Spleen (tissue), 7 donors: Measurements from ENCODE around the gene APOA5.

Source experiments
- CTCF ChIP-seq, 11 experiments: fragments of 200-600 bp in 7 of 11; fragments of 450-650 bp in 4 of 11; sonication (generic) in 4 of 11; IDR thresholded peaks in 8 of 11; conservative IDR thresholded peaks in 3 of 11; 1 replicate in 7 of 11; 2 replicates in 4 of 11; pipeline versions ENCODE4 v1.4.0 to v1.8.0; 2016 to 2021; ENCODE audit warnings: antibody characterized with exemption in 11 of 11, inconsistent platforms in 4 of 11, mild to moderate bottlenecking in 1 of 11
- POLR2A ChIP-seq, 3 donors: fragments of 450-650 bp; IDR thresholded peaks; one replicate each; pipeline ENCODE4 v1.5.1; 2017; ENCODE audit warnings: antibody characterized with exemption in 3 of 3, mild to moderate bottlenecking in 1 of 3
- POLR2AphosphoS5 ChIP-seq, 3 donors: sonication (generic); formaldehyde crosslinking; IDR thresholded peaks; one replicate each; pipeline ENCODE4 v1.5.1; 2017; ENCODE audit warnings: antibody characterized with exemption in 3 of 3
- donor health status: DM: no; HTN: no; CAD: no; lungs with moderate emphysema.
- donor health status: DM: no; HTN: no; CAD: no.
- donor health status: DM: no; HTN: no; CAD: no.

- TF ChIP-seq CTCF (IDR thresholded peaks at IDR 0.05 in 8 of 11, conservative IDR thresholded peaks at IDR 0.05 in 3 of 11) (no peak), POLR2A (IDR thresholded peaks at IDR 0.05) (no peak), POLR2AphosphoS5 (IDR thresholded peaks at IDR 0.05) (no peak)
Measured at GRCh38 chr11:116742104-116742503, 49.6 kb downstream of the APOA5 start.
